Epithelial cell of esophagus (primary cell): Measurements from ENCODE around the gene SLC35G6.
"Not testable (repeated sequence)": the region's sequence is repeated elsewhere in the genome, so short reads cannot be mapped to it uniquely, and the experiment has no call there.

Source experiments
- DNase-seq: peaks from one replicate; pipeline ENCODE4 v3.0.0; 2010; ENCODE audit warnings: low read depth
- H3K4me3 ChIP-seq: 2 replicates; pipeline ENCODE4 v1.5.1; 2011; ENCODE audit warnings: mild to moderate bottlenecking, low read length, control low read depth
- TF ChIP-seq, protein P1 (sequence below): IDR thresholded peaks from 2 replicates; pipeline ENCODE4 v1.5.1; 2011; ENCODE audit warnings: low read depth, mild to moderate bottlenecking, low read length, control low read depth, inconsistent platforms; ENCODE audit not compliant: insufficient read depth; ENCODE audit errors: missing control alignments

The SLC35G6 gene

DNA sequence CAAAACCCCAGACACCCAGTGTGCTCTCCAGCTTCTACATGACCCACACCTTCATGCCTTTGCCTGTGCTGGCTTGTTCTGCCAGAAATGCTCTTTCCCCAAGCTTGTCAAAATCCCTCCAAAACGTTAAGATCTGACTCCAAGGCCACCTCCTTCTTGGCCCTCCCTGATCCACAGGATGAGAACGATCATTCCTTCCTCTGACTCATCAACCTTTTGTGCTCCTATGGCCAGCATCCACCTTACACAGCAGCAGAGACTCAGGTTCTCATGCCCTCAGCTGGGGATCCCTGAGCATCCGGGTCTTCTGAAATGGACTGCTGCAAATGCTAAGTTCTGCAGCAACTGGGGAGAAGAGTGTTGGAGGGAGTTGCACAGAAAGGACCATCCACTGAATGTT lies 4.8 kb upstream of the SLC35G6 start:
- H3K4me3 ChIP-seq = peak overlapping the region; percentile 94
- peak; percentile 93 for DNase-seq
- TF ChIP-seq, protein P1, sequence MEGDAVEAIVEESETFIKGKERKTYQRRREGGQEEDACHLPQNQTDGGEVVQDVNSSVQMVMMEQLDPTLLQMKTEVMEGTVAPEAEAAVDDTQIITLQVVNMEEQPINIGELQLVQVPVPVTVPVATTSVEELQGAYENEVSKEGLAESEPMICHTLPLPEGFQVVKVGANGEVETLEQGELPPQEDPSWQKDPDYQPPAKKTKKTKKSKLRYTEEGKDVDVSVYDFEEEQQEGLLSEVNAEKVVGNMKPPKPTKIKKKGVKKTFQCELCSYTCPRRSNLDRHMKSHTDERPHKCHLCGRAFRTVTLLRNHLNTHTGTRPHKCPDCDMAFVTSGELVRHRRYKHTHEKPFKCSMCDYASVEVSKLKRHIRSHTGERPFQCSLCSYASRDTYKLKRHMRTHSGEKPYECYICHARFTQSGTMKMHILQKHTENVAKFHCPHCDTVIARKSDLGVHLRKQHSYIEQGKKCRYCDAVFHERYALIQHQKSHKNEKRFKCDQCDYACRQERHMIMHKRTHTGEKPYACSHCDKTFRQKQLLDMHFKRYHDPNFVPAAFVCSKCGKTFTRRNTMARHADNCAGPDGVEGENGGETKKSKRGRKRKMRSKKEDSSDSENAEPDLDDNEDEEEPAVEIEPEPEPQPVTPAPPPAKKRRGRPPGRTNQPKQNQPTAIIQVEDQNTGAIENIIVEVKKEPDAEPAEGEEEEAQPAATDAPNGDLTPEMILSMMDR = no peak

DNA sequence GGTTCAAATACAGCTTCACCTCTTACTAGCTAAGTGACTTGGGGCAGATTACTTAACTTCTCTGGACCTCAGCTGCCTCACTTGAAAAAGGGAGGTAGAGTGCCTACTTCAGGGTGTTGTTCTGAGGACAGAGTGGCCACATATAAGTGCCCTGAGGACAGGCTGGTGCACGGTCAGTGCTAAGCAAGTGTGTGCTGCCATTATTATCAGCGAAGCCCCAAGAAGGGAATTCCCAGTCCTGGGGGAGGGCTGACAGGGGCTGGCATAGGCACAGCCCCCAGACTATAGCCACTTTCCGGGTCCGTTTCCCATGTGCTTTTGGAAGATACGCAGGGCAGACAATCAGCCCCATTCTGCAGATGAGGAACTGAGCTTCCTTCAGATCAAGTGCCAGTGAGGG lies 4.3 kb upstream of the SLC35G6 start:
- DNase-seq = no peak
- TF ChIP-seq, protein P1 = no peak
- peak overlapping the region; percentile 94 for H3K4me3 ChIP-seq

DNA sequence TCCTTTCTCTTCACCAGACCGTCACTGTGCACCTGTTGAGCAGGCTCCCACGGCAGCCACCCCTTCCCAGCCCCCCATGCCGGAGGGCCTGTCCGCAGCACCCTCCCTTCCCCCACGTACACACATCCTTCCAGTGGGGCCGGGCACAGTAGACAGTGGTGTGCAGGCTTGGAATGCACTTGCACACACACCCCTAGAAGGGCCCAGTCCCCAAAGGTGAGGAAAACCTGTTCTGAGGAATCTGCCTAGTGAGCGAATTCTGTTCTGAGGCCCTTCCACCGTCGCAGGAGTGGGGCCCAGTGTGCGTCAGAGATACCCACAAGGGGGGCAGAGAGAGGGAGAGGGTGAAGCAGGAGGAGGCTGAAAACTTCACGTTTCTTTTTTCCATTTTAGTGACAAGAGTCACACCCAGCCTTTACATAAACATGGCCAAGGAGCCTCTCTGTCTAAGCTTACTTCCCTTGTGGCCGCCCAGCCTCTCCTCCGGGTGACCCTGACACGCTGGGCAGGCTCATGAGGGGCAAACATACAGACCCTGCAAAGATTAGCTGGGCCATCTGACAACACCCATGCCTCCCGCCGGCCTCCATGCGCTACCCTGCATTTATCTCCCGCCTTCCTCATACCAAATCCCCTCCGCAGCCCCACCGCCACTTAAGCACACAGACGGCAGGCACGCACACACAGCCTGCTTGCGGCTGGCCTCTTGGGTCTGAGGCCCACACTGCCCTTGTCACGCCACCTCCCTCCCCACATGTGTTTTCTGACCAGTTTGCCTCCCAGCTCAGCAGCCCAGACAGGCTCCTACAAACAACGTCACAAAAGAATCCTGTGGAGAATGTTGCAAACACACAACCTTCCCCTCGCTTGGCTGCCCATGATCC lies 3.6 kb upstream of the SLC35G6 start:
- TF ChIP-seq, protein P1 = no peak
- H3K4me3 ChIP-seq = peak overlapping the region; percentile 94
- peak; percentile 76 for DNase-seq

DNA sequence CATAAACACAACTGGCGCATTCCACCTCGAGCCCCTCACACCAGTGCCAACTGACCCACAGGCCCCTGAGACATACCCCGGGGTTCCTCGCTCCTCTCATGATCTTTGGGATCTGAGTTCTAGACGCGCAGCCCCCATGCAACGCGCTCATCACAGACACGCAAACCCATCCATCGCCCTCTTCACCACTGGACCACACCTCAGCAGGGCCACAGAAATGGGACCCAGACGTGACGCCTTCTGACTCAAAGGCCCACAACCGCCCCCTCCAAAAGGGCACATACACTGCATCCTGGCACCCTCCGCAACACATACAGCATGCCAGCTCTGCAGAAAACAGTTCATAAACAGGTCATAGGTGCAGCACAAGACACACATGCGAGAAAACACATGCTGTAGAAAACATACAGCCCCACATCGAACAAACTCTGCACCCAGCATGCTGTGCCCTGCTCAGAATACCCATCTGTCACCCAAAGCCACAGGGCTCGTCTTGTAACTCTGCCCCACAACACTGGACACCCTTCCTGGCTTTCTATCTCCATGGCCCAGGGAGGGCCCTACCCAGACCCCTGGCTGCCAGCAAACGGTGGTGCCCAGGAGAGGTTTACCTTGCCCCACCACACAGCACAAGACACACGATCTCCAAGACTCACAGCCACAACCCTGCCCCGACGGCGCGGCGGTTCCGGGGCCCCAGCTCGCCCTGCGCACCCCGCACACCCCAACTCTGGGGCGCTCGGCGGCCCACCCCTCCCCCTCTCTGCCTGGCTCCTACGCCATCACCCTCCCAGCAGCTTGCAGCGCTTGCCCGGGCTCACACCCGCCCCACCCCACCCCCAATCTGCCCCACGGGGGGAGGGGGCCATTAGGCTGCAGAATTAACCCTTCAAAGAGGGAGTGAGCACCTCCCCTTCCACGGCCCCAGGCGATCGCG lies 2.7 kb upstream of the SLC35G6 start:
- TF ChIP-seq, protein P1 = no peak
- peak overlapping the region; percentile 94 for H3K4me3 ChIP-seq
- peak; percentile 27 for DNase-seq

DNA sequence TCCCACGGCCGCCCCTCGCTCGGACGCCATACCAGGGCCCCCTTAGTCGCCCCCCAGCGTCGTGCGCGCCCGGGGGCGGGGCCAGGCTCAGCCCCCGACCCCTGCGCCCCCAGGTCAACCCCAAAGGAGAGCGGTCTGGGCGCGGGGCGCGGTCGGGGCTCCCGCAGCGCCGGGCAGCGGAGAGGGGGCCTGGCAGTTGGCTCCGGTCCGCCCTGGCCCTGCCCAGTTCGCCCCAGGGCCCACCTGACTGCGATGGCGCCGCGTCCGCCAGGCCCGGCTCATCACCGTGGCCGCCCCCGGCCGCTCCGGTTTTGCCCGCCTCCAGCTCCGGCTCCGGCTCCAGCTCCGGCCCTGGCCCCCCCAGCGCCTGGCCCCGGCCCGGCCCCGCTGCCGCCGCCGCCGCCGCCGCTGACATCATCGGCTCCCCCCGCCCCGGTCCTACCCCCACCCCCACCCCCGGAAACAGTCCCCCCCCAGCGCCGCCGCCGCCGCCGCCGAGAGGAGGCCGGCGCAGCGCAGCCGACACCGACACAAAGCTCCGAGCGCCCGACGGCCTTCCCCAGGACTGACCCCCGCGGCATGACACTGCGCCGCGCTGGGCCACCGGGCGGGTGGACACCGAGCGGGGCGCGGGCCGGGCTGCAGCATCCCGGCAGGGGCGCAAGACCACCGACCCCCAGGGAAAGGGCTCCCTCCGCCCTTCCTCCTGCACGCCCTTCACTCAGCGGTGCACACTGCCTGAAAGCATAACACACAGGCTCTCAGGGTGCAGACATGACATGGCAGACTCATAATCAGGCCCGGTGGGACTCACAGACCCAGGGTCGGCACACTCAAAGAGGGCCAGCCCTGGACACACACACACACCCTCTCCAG lies 1.8 kb upstream of the SLC35G6 start, which contains the start of gene ZBTB4:
Gene ZBTB4, minus strand, starts transcription at position 419 of the 876 bp plus-strand sequence. CDS start 12,830 bp downstream, outside the sequence.
- DNase-seq = peak; percentile 43
- TF ChIP-seq, protein P1 = no peak
- H3K4me3 ChIP-seq = peak within 1 kb of the TSS; percentile 94

DNA sequence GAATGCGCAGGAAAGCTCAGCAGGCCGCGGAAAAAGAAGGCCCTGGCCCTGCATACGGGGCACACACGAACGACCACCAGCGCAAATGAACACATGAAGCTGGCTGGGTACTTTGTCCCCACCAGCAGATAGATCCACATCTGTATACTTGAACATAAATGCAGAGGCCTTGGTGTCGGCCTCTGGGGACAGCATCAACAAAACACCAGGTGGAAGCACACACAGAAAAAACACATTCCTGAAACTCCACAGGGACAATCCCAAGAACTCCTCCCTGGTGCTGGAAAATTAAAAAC lies 1.2 kb upstream of the SLC35G6 start:
- TF ChIP-seq, protein P1 = no peak
- no peak for DNase-seq
- peak overlapping the region; percentile 55 for H3K4me3 ChIP-seq

DNA sequence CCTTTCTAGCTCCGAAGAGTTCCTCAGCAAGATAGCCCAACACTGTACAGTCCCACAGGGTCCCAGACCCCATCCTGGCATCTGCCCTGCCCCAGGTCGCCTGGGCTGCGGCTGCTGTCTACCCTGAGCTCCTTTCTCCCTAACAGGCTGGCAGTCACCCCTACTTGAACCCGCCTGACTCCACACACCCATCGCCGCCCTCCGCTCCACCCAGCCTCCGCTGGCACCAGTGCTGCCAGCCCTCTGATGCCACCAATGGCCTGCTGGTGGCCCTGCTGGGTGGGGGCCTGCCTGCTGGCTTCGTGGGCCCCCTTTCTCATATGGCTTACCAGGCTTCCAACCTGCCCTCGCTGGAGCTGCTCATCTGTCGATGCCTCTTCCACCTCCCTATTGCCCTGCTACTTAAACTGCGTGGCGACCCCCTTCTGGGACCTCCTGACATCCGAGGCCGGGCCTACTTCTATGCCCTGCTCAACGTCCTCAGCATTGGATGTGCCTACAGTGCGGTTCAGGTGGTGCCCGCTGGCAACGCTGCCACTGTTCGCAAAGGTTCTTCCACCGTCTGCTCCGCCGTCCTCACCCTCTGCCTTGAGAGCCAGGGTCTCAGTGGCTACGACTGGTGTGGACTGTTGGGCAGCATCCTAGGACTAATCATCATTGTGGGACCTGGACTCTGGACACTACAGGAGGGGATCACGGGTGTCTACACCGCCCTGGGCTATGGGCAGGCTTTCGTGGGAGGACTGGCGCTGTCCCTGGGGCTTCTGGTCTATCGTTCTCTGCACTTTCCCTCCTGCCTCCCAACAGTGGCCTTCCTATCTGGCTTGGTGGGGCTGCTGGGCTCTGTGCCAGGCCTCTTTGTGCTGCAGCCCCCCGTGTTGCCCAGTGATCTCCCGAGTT lies 846 bp downstream of the SLC35G6 start:
- not testable (repeated sequence) for DNase-seq, H3K4me3 ChIP-seq

DNA sequence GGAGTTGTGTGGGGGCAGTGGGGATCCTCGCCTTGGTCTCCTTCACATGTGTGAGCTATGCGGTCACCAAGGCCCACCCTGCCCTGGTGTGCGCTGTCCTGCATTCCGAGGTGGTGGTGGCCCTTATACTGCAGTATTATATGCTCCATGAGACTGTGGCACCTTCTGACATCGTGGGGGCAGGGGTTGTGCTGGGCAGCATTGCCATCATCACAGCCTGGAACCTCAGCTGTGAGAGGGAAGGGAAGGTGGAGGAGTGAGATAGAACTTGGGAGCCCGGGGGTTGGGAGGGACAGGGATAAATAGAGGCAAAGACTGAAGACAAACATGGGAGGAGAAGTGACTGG lies 1.5 kb downstream of the SLC35G6 start:
- not testable (repeated sequence) for DNase-seq
- peak overlapping the region; percentile 92 for H3K4me3 ChIP-seq
